A549 (cell line): ENCODE measurements around the gene KLHL35.

Source experiments
- CTCF ChIP-seq: fragments of >200 bp; sonication (Bioruptor Twin); formaldehyde crosslinking; IDR thresholded peaks from 3 replicates; pipeline ENCODE4 v1.5.1; 2016
- RCOR1 ChIP-seq: fragments of 150-350 bp; IDR thresholded peaks from 2 replicates; pipeline ENCODE4 v1.6.1; 2014; ENCODE audit warnings: antibody characterized with exemption, low read length, low read depth
- RFX5 ChIP-seq: fragments of 450-650 bp; IDR thresholded peaks from 2 replicates; pipeline ENCODE4 v1.7.1; 2014; ENCODE audit warnings: antibody characterized with exemption, mild to moderate bottlenecking, moderate library complexity

DNA sequence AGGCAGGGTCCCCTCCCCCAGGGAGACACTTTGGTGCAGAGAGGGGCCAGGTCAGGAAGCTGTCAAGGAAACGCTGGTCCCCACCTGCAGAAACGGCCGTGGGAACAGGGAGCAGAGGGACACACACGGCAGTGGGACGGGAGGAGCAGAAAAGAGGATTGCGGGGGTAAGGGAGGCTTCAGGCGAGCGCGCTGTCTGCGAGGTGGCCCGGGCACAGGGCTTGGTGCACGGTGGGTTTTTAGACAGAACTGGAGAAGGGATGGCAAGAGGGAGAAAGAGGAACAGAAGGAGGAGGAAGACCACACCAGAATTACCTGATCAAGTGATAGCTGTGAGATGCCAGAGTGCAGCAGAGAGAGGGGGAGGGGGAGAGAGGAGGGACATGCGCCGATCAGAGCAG lies 6.0 kb upstream of the KLHL35 start:
- TF ChIP-seq RCOR1 (no peak), CTCF (no peak), RFX5 (no peak)
